ENCODE data around the gene MNT.

The MNT gene

GRCh38 chr17:2362881-2363280 lies 38.0 kb downstream of the MNT start:
- DNase-seq: no peak

DNA sequence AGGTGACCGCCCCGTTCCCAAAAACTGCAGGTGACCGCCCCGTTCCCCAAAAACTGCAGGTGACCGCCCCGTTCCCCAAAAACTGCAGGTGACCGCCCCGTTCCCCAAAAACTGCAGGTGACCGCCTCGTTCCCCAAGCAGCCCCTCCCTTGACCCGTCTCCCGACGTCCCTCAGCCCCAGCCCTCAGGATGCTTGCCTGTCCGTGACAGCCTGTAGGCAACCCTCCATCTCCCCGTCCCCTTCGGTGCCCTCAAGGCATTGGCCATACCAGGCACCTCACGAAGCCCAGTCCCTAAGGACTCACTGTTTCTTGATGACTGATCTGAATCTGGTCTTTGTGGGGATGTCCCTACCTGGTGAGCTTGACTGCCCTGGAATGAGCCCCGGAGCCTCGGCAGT lies 38.4 kb downstream of the MNT start:
- DNase-seq: no peak

- DNase-seq: no peak
Measured at GRCh38 chr17:2362016-2362415, 38.8 kb downstream of the MNT start.

- no peak for DNase-seq
Measured at GRCh38 chr17:2361010-2361760, 39.7 kb downstream of the MNT start.

GRCh38 chr17:2357931-2358434 lies 42.9 kb downstream of the MNT start:
- no peak for DNase-seq

DNA sequence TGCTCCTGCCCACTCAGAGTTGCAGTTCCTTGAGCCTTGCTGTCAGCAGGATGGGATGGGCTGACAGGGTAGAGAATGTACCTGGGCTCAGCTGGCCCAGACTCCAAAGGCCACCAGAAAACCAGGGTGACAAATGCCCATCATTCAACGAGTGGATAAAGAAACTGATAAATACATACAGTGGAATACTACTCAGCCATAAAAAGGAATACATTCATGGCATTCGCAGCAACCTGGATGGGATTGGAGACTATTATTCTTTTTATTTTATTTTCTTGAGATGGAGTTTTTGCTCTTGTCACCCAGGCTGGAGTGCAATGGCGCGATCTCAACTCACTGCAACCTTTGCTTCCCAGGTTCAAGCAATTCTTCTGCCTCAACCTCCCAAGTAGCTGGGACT lies 43.6 kb downstream of the MNT start:
- no peak for DNase-seq

GRCh38 chr17:2354311-2354710 lies 46.5 kb downstream of the MNT start:
- no peak for DNase-seq

GRCh38 chr17:2351269-2351668 lies 49.6 kb downstream of the MNT start:
- DNase-seq: no peak

- DNase-seq: no peak
Measured at GRCh38 chr17:2347805-2348685, 52.8 kb downstream of the MNT start.

GRCh38 chr17:2346475-2346874 lies 54.4 kb downstream of the MNT start:
- no peak for DNase-seq

GRCh38 chr17:2344528-2344927 lies 56.3 kb downstream of the MNT start:
- no peak for DNase-seq

DNA sequence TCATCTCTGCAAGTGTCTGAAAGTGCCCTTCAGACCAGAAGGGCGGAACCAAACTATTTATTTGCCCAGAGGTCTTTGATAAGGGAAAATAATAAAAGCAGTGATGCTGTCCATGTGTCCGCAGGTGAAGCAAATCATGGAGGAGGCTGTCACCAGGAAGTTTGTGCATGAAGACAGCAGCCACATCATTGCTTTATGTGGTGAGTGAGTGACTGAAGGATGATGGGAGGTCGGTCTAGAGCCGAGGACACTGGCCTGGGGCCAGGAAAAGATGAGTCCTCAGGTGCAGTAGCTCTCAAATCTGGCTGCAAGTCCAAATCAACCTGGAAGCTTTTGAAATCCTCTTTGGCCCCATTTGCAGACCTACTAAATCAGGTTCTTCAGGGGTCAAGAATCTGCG lies 57.4 kb downstream of the MNT start:
- DNase-seq: no peak

GRCh38 chr17:2338315-2338657 lies 62.6 kb downstream of the MNT start:
- DNase-seq: no peak

- DNase-seq: peak; percentile 62
Measured at GRCh38 chr17:2337544-2338314, 63.1 kb downstream of the MNT start.

DNA sequence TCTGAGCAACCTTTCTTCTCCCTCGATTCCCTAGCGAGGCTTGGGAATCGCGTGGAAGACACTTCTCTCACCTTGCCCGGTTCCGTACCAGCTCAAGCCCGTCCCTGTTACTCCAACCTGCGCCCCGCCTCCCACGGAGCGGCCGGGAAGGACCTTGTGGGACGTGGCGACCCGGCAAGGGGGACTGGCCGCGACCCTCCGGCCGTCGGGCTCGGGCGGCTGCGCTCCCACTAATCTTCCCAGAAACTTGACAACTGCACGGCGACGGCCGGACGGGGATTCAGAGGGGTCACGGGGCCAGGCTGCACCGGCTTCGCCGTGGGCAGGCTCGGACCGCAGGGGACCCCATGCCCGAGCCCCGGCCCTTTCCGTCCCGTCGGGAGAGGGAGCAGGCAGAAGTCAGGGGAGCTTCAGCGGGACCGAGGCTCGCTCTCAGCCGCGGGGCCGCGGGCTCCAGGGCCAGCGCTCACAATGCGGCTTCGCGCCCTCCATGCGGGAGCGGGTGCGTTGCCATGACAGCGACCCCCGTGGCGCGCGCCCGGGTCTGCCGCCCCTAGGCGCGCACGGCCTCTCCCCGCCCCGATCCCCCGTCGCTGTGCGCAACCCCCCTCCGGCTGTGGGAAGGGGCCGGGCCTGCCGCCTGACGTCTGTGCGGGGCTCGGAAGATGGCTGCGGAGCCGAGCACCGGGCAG lies 63.9 kb downstream of the MNT start, which contains the start of gene SGSM2:
TSS of gene SGSM2 (plus strand) at position 650 of the 692 bp plus-strand sequence. CDS start 188 bp downstream, outside the sequence.
- DNase-seq: peak; percentile 80

- DNase-seq: peak; percentile 86
Measured at GRCh38 chr17:2336215-2336851, 64.5 kb downstream of the MNT start, which contains the start of gene TSR1. TSR1 (minus strand) TSS chr17:2336457; CDS start chr17:2336427, 30 bp downstream.

- no peak for DNase-seq
Measured at GRCh38 chr17:2335726-2336214, 65.1 kb downstream of the MNT start.
